DMS153 (cell line): Measurements from ENCODE around the gene NOXA1.
"Not testable (repeated sequence)": the region's sequence is repeated elsewhere in the genome, so short reads cannot be mapped to it uniquely, and the experiment has no call there.

Experiments used
- DNase-seq: peaks from one replicate; lab custom pipeline; 2025; lab: John Stamatoyannopoulos, UW

Gene NOXA1

GRCh38 chr9:137404961-137405567 is 18.1 kb upstream of the NOXA1 start:
- DNase-seq: no peak

- no peak for DNase-seq
Observed at GRCh38 chr9:137405677-137406081, 17.5 kb upstream of the NOXA1 start.

DNA sequence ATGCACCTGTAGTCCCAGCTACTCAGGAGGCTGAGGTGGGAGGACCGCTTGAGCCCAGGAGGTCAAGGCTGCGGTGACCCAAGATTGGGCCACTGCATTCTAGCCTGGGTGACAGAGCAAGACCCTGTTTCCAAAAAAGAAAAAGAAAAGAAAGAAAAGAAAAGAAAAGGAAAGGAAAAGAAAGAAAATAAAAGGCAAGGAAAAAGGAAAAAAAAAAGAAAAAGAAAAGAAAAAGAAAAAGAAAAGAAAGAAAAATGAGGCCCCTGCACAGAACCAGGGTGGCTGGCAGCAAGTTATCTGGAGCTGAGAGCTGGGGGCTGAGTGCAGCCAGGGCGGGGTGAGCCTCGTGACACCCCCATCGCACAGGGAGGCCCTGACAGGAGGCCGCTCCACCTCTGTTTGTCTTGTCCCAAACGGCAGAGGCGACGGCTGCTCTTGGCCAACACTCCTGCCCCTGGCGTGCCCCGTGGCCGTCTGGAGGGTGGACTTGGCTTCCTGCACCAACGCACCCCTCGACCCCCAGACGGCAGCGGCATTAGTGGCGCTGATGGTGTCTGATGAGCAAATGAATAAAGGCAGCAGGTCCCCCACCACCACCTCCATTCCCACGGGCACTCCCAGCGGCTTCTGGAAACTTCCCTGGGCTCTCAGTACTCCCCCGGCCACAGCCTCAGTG is 17.0 kb upstream of the NOXA1 start:
- DNase-seq: no peak

DNA sequence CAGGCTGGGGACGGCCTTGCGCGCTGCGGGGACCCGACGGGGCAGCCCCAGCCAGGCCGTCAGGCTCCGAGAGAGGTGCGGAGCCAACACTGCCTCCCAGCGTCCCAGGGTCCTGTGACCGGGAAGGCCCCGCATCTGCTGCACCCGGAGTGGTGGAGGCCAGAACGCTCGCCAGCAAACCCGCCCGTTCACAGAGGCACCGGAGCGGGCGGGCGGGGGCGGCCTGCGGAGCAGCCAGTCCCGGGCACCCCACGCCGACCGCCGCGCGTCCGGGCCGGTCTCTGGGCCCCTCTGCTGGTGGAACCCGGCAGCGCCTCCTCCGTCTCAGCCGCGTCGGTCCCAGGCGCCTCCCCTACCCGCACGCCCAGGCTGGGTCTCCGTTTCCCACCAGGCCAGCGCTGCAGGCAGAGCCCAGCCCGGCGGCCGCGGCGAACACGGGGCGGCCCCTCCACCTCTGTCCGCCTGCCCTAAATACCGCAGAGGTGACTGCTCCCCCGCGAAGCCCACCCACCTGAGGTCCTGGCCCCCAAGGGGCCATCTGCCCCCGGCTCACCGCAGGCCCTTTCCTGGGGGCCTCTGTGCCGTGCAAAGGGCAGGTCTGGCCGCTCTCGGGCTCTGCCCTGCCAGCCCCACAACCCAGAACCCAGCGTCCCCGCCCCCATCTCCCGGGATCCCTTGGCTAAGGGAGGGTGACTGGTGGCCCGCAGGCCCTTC is 16.2 kb upstream of the NOXA1 start:
- no peak for DNase-seq

DNA sequence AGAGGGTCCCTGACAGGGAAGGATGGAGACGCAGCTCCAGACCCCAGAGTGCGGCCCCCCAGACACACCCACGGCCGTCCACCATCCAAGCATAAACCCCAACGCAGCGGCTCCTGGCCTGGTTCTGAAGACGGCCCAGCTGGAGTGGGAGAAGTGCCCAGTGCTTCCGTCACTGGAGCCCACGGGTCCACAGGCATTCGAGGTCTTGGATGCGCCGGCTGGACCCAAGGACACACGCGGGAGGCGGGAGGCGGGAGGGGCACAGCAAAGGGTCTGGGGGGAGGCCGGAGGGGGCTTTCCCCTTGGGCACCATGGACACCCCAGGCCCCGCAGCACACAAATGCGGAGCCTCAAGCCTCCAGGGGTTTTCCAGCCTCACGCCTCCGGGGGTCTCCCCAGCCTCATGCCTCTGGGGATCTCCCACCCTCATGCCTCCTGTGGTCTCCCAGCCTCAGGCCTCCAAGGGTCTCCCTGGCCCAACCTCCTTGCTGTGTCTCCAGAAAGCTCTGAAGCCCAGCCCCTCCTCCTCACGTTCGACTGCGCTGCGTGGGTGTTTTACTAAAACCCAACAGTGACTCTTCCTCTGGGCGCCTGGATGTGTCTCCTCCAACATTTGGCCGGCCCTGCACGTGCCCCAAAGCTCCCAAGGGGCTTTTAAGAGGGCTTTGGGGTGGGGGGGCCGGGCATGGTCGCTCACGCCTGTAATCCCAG is 15.4 kb upstream of the NOXA1 start:
- no peak for DNase-seq

DNA sequence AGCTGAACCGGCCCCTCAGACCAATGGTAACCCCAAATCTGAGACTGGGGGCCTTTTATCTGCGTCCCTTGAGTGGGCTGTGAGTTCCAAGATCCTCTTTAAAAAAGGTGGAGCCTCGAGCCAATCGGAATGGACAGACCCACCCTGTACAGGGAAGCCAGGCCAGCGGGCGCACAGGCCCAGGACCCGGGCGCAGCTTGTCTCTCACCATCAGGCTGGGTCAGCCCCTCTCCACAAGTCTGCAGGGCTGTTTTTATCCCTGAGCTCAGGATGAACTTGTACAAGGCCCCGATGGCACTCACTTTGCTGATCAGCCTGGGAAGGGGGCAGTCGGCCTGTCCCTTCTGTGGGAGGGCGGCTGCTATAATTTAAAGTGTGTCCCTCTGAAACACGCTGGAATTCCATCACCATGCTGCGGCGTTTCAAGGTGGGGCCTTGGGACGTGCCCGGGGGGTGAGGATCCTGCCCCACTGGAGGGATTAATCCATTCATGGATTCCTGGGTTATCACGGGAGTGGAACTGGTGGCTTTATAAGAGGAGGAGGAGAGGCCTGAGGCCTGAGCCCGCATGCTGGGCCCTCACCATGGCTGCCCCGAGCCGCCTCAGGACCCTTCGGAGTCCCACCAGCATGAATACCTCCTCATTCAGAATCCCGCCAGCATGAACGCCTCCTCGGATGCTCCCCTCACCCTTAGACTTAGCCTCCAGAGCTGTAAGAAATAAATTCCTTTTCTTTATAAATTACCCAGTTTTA is 14.4 kb upstream of the NOXA1 start:
- DNase-seq: no peak

DNA sequence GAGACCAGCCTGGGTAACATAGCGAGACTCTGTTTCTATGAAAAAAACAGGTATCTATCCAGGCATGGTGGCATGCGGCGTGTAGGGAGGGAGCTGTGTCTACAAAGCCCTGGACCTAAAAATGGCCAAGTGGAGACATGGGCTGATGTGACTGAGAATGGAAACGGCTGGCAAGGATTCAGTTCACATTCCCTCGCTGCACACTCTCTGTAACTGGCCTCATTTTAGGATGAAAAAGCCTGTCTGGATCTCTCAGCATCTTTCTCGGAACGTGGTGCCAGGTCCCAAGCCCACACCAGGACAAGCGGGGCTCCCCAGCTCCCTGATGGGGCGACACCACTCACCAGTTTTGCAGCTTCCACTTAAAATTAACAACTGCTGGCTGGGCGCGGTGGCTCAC is 13.7 kb upstream of the NOXA1 start:
- DNase-seq: no peak

GRCh38 chr9:137410236-137410890 is 12.8 kb upstream of the NOXA1 start:
- not testable (repeated sequence) for DNase-seq

DNA sequence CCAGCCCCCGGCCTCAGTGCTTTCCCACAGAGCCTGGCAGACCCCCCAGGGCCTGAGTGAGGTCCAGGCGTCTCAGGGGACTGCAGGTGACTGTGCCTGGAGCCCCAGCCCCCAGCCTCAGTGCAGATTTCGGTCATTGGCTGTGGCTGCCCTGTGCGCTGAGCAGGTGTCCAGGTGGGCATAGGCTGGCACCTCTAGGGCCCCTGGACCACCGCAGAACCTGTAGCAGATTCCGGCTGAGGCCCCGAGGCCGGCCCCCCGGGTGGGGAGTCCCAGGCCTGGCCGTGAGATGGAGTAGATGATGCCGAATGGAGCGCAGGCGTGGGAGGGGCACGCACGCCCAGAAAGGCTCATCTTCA is 12.3 kb upstream of the NOXA1 start:
- no peak for DNase-seq

GRCh38 chr9:137411260-137411644 is 11.9 kb upstream of the NOXA1 start:
- no peak for DNase-seq

DNA sequence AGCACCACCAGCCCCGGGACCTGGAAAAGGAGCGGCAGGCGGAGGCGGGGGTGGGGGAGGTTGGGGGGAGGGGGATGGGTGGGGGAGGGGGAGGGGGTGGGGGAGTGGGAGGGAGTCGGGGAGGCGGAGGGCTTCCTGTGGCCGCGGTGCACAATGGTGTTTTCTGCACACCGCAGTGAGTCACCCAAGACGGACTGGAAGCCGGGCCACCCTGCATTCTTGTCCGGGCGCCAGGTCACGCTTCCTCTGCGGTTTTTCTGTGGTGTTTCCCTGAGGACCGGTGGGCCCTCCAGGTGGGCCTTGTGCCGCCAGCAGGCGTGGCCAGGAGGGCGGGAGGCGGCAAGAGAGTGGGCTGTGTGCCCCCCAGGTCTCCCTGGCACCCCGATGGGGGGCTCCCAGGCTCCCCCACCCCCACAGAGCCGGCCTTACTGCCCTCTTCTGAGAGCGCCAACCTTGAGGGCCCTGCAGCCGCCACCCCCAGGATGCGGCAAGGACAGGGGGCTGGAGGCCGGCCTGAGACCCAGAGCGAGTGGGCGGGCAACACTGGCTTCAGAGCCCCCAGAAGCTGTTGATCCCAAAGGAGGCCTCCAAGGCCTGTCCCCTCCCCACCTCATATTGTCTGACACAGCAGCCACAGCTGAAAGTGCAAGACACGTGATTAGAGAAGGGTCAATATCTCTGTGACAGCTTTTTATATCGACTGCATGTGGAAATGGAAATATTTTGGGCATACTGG is 11.4 kb upstream of the NOXA1 start:
- no peak for DNase-seq

GRCh38 chr9:137412431-137412830 is 10.8 kb upstream of the NOXA1 start:
- no peak for DNase-seq

DNA sequence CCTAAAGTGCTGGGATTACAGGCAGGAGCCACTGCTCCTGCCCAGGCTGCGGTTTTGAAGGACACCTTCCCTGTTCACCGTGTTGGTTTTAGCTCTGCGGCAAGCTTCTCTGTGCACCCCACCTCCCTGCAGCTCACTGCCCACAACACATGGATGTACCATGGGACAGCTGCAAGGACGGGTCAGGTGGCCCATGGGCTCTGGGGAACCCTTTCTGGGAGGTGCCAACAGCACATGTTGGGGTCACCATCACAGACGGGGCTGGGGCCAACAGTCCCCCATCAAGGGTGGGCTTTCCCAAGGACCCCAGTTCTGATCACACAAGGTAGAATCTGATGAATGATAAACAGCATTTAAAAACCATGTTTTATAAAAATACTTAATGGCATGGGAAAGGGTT is 7.7 kb upstream of the NOXA1 start:
- no peak for DNase-seq

- no peak for DNase-seq
Observed at GRCh38 chr9:137416006-137416562, 7.1 kb upstream of the NOXA1 start.

DNA sequence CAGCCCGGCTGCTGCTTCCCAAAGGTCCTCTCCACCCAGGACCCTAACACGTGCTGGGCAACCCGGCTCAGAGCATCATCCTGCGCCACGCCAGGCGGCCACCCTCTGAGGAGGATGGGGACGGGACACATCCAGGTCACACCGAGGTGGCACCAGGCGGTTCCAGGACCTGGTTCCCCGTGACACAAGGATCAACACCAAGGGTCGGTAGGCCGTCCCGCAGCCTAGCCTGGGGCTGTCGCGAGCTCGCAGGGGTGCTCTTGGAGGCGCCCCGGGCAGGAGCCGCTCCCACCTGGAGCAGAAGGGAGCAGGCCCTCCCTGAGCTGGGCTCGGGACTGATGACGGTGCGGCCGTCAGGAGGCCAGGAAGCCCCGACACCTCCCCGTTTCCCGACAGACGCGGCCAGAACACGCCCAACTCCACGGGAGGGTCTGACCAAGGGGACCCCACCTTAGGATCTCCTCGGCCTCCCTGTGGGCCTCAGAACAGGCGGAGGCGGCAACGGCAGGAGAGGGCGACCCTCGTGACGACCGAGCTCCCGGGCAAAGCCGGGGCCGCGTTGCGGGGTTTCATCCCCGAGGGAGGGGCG is 6.5 kb upstream of the NOXA1 start:
- no peak for DNase-seq

- DNase-seq: no peak
Observed at GRCh38 chr9:137417161-137418021, 5.8 kb upstream of the NOXA1 start.

- no peak for DNase-seq
Observed at GRCh38 chr9:137421838-137422603, 1.2 kb upstream of the NOXA1 start.

GRCh38 chr9:137423514-137424291 is 510 bp downstream of the NOXA1 start:
- no peak for DNase-seq
